Measurements from ENCODE around the gene CEP89.
A peak's percentile ranks its signal among the peaks of the same experiment; 100 is the strongest.

Gene CEP89

GRCh38 chr19:32876236-32876918 lies 95.4 kb downstream of the CEP89 start:
- DNase-seq (ENCODE audit: low read depth), result no peak
- no peak overlapping the region for H3K4me3 ChIP-seq (ENCODE audit: low read length)
- TF ChIP-seq, protein P1, sequence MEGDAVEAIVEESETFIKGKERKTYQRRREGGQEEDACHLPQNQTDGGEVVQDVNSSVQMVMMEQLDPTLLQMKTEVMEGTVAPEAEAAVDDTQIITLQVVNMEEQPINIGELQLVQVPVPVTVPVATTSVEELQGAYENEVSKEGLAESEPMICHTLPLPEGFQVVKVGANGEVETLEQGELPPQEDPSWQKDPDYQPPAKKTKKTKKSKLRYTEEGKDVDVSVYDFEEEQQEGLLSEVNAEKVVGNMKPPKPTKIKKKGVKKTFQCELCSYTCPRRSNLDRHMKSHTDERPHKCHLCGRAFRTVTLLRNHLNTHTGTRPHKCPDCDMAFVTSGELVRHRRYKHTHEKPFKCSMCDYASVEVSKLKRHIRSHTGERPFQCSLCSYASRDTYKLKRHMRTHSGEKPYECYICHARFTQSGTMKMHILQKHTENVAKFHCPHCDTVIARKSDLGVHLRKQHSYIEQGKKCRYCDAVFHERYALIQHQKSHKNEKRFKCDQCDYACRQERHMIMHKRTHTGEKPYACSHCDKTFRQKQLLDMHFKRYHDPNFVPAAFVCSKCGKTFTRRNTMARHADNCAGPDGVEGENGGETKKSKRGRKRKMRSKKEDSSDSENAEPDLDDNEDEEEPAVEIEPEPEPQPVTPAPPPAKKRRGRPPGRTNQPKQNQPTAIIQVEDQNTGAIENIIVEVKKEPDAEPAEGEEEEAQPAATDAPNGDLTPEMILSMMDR (conservative IDR thresholded peaks at IDR 0.05; ENCODE audit: low read depth, low read length), result no peak

GRCh38 chr19:32875428-32875827 lies 96.3 kb downstream of the CEP89 start:
- no peak overlapping the region for H3K4me3 ChIP-seq (ENCODE audit: low read length)
- TF ChIP-seq, protein P1 (conservative IDR thresholded peaks at IDR 0.05; ENCODE audit: low read depth, low read length), result no peak
- DNase-seq (ENCODE audit: low read depth), result no peak

GRCh38 chr19:32874605-32875004 lies 97.2 kb downstream of the CEP89 start:
- H3K4me3 ChIP-seq (ENCODE audit: low read length), result no peak overlapping the region
- no peak for DNase-seq (ENCODE audit: low read depth)
- TF ChIP-seq, protein P1 (conservative IDR thresholded peaks at IDR 0.05; ENCODE audit: low read depth, low read length), result no peak

- TF ChIP-seq, protein P1 (conservative IDR thresholded peaks at IDR 0.05; ENCODE audit: low read depth, low read length), result no peak
- DNase-seq (ENCODE audit: low read depth), result no peak
- no peak overlapping the region for H3K4me3 ChIP-seq (ENCODE audit: low read length)
Measured at GRCh38 chr19:32873247-32873959, 98.4 kb downstream of the CEP89 start.

GRCh38 chr19:32872391-32872790 lies 99.4 kb downstream of the CEP89 start:
- DNase-seq (ENCODE audit: low read depth), result no peak
- TF ChIP-seq, protein P1 (conservative IDR thresholded peaks at IDR 0.05; ENCODE audit: low read depth, low read length), result no peak
- no peak overlapping the region for H3K4me3 ChIP-seq (ENCODE audit: low read length)

- DNase-seq (ENCODE audit: low read depth), result peak; percentile 5
- no peak overlapping the region for H3K4me3 ChIP-seq (ENCODE audit: low read length)
- TF ChIP-seq, protein P1 (conservative IDR thresholded peaks at IDR 0.05; ENCODE audit: low read depth, low read length), result peak; percentile 55
Measured at GRCh38 chr19:32870981-32871451, 100.7 kb downstream of the CEP89 start.

All from retinal pigment epithelial cell (primary cell).